ENCODE results near the gene GLOD5. TPM values are rescaled to one million over a fixed set of nuclear protein-coding genes. Genes with fewer than 3 reads are reported as not detected.

Gene GLOD5
- total RNA-seq, 3 donors from 2014 or later (not counting 1 experiment from before 2014, with no cell fraction given), result not detected

GRCh38 chrX:48728653-48729052 is 32.9 kb upstream of the GLOD5 start:
- Histone ChIP-seq H3K4me3 (ENCODE audit: low read length) (no peak overlapping the region), H3K9me3 (ENCODE audit: control insufficient read depth, insufficient read depth, low read length) (no peaks in the 10 kb centered on the region), H3K4me1 (ENCODE audit: control insufficient read depth, insufficient read depth, low read length) (peaks cover 21% of the 10 kb centered on the region), H3K27ac (ENCODE audit: low read length) (peak overlapping the region; percentile 38), H3K36me3 (ENCODE audit: control insufficient read depth, insufficient read depth, low read length) (no peaks in the 10 kb centered on the region), H3K27me3 (ENCODE audit: control insufficient read depth, insufficient read depth, low read length) (no peaks in the 10 kb centered on the region)
- Mint-ChIP-seq H3K27me3 (ENCODE audit: low read depth in 2 of 2) (no peaks in the 10 kb centered on the region), H3K9me3 (no peaks in the 10 kb centered on the region), H3K4me3 (no peak overlapping the region), H3K36me3 (no peaks in the 10 kb centered on the region), H3K4me1 (peaks cover 40 to 49% of the 10 kb centered on the region in 2 donors), H3K27ac (peak overlapping the region; percentile 51 to 81)
- intact Hi-C loops (cut with micrococcal nuclease), result no loop called here
- TF ChIP-seq, protein P1, sequence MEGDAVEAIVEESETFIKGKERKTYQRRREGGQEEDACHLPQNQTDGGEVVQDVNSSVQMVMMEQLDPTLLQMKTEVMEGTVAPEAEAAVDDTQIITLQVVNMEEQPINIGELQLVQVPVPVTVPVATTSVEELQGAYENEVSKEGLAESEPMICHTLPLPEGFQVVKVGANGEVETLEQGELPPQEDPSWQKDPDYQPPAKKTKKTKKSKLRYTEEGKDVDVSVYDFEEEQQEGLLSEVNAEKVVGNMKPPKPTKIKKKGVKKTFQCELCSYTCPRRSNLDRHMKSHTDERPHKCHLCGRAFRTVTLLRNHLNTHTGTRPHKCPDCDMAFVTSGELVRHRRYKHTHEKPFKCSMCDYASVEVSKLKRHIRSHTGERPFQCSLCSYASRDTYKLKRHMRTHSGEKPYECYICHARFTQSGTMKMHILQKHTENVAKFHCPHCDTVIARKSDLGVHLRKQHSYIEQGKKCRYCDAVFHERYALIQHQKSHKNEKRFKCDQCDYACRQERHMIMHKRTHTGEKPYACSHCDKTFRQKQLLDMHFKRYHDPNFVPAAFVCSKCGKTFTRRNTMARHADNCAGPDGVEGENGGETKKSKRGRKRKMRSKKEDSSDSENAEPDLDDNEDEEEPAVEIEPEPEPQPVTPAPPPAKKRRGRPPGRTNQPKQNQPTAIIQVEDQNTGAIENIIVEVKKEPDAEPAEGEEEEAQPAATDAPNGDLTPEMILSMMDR (IDR thresholded peaks at IDR 0.05), result no peak
- ATAC-seq (peak; percentile 43 to 73 (median 44)), DNase-seq (no peak)

GRCh38 chrX:48736303-48736702 is 25.2 kb upstream of the GLOD5 start:
- peak overlapping the region; percentile 86 for H3K27ac ChIP-seq (ENCODE audit: low read length)
- H3K36me3 Mint-ChIP-seq, result no peaks in the 10 kb centered on the region
- 100% methylated on average over 1 of the region's 1 CpG for WGBS (ENCODE audit: insufficient coverage)
- H3K9me3 Mint-ChIP-seq, result no peaks in the 10 kb centered on the region
- DNase-seq, result peak in 1 of 2 donors; percentile 35
- no peaks in the 10 kb centered on the region for H3K27me3 ChIP-seq (ENCODE audit: control insufficient read depth, insufficient read depth, low read length)
- intact Hi-C loops (cut with micrococcal nuclease), result loop anchor here (2.0 kb wide), 2 partner anchors 24 to 40 kb away; partner anchors contain the start of gene SUV39H1
- H3K4me1 ChIP-seq (ENCODE audit: control insufficient read depth, insufficient read depth, low read length), result peaks cover 22% of the 10 kb centered on the region
- H3K4me3 ChIP-seq (ENCODE audit: low read length), result no peak overlapping the region
- peaks cover 13 to 28% of the 10 kb centered on the region in 2 donors for H3K4me1 Mint-ChIP-seq
- no peaks in the 10 kb centered on the region for H3K9me3 ChIP-seq (ENCODE audit: control insufficient read depth, insufficient read depth, low read length)
- no peaks in the 10 kb centered on the region for H3K27me3 Mint-ChIP-seq (ENCODE audit: low read depth in 2 of 2)
- peak overlapping the region; percentile 90 to 96 for H3K27ac Mint-ChIP-seq
- no peak for ATAC-seq
- no peaks in the 10 kb centered on the region for H3K36me3 ChIP-seq (ENCODE audit: control insufficient read depth, insufficient read depth, low read length)
- TF ChIP-seq, protein P1 (IDR thresholded peaks at IDR 0.05), result no peak
- H3K4me3 Mint-ChIP-seq, result peak overlapping the region; percentile 30

DNA sequence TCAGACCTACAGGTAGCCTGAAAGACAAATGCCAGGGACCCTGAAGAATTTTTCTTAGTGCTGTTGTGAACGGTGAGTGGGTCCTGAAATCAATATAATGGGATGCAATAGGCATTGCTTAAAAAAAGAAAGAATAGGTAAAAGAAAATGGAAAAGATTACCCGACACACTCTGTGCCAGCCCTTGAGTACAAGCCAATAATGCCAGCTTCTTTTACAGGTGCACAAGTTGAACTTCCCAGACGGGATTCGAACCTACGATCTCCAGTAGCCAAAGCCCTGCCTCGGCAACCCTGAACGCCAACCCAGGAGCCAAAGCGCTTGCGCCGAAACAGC is 24.7 kb upstream of the GLOD5 start:
- Mint-ChIP-seq H3K27ac (peak overlapping the region; percentile 90 to 96), H3K9me3 (no peaks in the 10 kb centered on the region), H3K36me3 (no peaks in the 10 kb centered on the region), H3K4me3 (peak overlapping the region; percentile 82), H3K4me1 (peaks cover 12 to 26% of the 10 kb centered on the region in 2 donors), H3K27me3 (ENCODE audit: low read depth in 2 of 2) (no peaks in the 10 kb centered on the region)
- no peaks in the 10 kb centered on the region for H3K36me3 ChIP-seq (ENCODE audit: control insufficient read depth, insufficient read depth, low read length)
- 8% methylated on average over 10 of the region's 10 CpGs for WGBS (ENCODE audit: insufficient coverage)
- no peaks in the 10 kb centered on the region for H3K27me3 ChIP-seq (ENCODE audit: control insufficient read depth, insufficient read depth, low read length)
- H3K9me3 ChIP-seq (ENCODE audit: control insufficient read depth, insufficient read depth, low read length), result no peaks in the 10 kb centered on the region
- peak overlapping the region; percentile 56 for H3K4me3 ChIP-seq (ENCODE audit: low read length)
- intact Hi-C loops (cut with micrococcal nuclease), result loop anchor here (1.0 to 2.0 kb wide), 3 partner anchors 24 to 64 kb away; partner anchors contain the start of gene SUV39H1
- TF ChIP-seq, protein P1 (IDR thresholded peaks at IDR 0.05), result no peak
- DNase-seq (no peak), ATAC-seq (no peak)
- H3K4me1 ChIP-seq (ENCODE audit: control insufficient read depth, insufficient read depth, low read length), result peaks cover 22% of the 10 kb centered on the region
- peak overlapping the region; percentile 86 for H3K27ac ChIP-seq (ENCODE audit: low read length)
